Duodenal mucosa (tissue), 2 donors: ENCODE results near the gene CSNK2A3.

Experiments used
- H3K27ac ChIP-seq: one replicate; pipeline ENCODE4 v1.7.0; 2013; ENCODE audit warnings: low read depth, low read length
- H3K27me3 ChIP-seq, 2 donors: one replicate each; pipeline ENCODE4 v1.7.0; 2013; ENCODE audit warnings: low read length in 2 of 2, control low read depth in 1 of 2; ENCODE audit not compliant: insufficient read depth in 2 of 2, control insufficient read depth in 1 of 2
- H3K36me3 ChIP-seq, 2 donors: one replicate each; pipeline ENCODE4 v1.7.0; 2013; ENCODE audit warnings: low read length in 2 of 2, control low read depth in 1 of 2; ENCODE audit not compliant: insufficient read depth in 2 of 2, control insufficient read depth in 1 of 2
- H3K4me1 ChIP-seq, 2 donors: one replicate each; pipeline ENCODE4 v1.7.0; 2013; ENCODE audit warnings: low read length in 2 of 2, control low read depth in 1 of 2; ENCODE audit not compliant: insufficient read depth in 2 of 2, control insufficient read depth in 1 of 2
- H3K4me3 ChIP-seq, 2 donors: one replicate each; pipeline ENCODE4 v1.7.0; 2013; ENCODE audit warnings: low read length in 2 of 2, low read depth in 1 of 2
- H3K9ac ChIP-seq, 2 donors: one replicate each; pipeline ENCODE4 v1.7.0; 2013; ENCODE audit warnings: low read length in 2 of 2, low read depth in 1 of 2
- H3K9me3 ChIP-seq, 2 donors: one replicate each; pipeline ENCODE4 v1.7.0; 2013; ENCODE audit warnings: low read length in 2 of 2, control low read depth in 1 of 2; ENCODE audit not compliant: control insufficient read depth in 1 of 2

Gene CSNK2A3

DNA sequence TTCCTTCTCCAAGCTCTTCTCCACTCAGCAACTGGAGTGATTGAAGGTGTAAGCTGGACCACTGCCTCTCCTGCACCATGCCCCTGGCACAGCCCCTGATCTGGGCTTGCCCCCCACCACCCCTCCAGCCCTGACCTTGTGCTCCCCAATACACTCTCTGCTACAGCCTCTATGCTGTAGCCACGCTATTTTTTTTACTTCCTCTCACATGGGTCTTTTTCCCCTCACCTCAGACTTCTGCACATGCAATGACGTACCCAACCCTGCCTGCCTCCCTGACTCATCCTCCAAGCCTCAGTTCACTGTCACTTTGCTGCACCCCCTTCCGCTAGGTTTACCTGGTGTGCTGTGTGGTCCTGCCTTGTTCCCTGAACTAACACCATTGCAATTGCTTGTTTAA, 9.0 kb downstream of the CSNK2A3 start:
- no peaks in the 10 kb centered on the region for H3K4me1 ChIP-seq
- H3K36me3 ChIP-seq = no peaks in the 10 kb centered on the region
- peaks cover 0 to 4% of the 10 kb centered on the region in 2 donors for H3K27me3 ChIP-seq
- H3K9me3 ChIP-seq = no peaks in the 10 kb centered on the region
- H3K9ac ChIP-seq = no peak overlapping the region
- no peak overlapping the region for H3K4me3 ChIP-seq
- no peak overlapping the region for H3K27ac ChIP-seq

DNA sequence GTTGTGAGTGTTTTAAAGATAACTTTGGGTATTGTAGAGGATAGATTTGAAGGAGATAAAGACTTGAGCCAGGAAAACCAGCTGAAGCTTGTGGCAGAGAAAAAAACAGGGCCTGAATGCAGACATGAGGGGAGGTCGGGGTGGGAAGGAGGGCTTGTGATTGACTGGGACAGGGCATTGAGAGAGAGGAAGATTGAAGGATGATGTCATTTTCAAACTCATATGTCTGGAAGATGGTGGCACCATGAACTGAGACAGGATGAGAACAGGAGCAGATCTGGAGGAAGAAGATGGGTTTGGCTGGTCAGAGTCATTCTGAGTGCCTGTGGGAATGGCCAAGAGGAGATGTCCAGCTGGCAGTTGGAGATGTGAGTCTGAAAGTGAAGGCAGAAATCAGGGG, 14.7 kb downstream of the CSNK2A3 start:
- Histone ChIP-seq H3K9ac (no peak overlapping the region), H3K27ac (no peak overlapping the region), H3K36me3 (no peaks in the 10 kb centered on the region), H3K27me3 (no peaks in the 10 kb centered on the region), H3K9me3 (no peaks in the 10 kb centered on the region), H3K4me1 (no peaks in the 10 kb centered on the region), H3K4me3 (no peak overlapping the region)

DNA sequence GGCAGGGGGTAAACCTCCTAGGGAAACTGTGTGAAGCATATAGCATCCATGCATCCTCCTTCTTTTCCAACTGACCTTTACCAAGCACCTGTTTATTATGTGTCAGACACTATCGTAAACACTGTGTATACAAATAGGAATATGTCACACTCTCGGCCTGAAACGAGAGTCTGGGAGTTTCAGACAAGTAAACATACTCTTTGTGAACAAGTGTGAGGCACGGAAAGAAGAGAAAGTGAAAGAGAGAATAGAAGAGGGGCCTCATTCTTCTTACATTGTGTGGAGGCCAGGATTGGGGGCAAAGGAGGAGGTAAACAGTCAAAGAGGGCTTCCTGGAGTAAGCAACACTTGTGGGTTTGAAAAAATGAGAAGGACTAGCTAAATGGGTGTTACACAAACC, 16.4 kb downstream of the CSNK2A3 start:
- no peaks in the 10 kb centered on the region for H3K9me3 ChIP-seq
- H3K4me1 ChIP-seq = no peaks in the 10 kb centered on the region
- H3K9ac ChIP-seq = no peak overlapping the region
- H3K36me3 ChIP-seq = no peaks in the 10 kb centered on the region
- H3K27ac ChIP-seq = no peak overlapping the region
- H3K4me3 ChIP-seq = no peak overlapping the region
- H3K27me3 ChIP-seq = no peaks in the 10 kb centered on the region

DNA sequence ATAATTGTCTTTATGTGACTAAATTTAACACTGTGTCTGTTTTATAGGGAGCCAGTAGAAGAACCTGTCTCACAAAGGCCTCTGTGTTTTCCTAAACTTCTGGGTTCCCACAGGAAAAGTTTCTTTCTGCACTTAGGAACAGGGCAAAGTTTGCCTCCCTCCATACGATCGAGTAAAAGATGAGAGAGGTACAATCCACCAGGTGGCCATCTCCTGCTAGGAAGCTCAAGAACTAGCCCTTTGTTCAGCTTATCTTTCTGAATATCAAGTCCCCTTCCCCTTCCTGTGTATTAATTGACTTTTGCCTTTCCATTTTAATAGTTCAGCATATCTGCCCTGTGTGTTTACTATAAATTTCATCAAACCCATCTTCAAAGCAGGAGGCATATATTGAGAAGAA, 18.0 kb downstream of the CSNK2A3 start:
- Histone ChIP-seq H3K4me1 (no peaks in the 10 kb centered on the region), H3K4me3 (no peak overlapping the region), H3K36me3 (no peaks in the 10 kb centered on the region), H3K9ac (no peak overlapping the region), H3K27ac (no peak overlapping the region), H3K9me3 (no peaks in the 10 kb centered on the region), H3K27me3 (peaks cover 0 to 3% of the 10 kb centered on the region in 2 donors)

DNA sequence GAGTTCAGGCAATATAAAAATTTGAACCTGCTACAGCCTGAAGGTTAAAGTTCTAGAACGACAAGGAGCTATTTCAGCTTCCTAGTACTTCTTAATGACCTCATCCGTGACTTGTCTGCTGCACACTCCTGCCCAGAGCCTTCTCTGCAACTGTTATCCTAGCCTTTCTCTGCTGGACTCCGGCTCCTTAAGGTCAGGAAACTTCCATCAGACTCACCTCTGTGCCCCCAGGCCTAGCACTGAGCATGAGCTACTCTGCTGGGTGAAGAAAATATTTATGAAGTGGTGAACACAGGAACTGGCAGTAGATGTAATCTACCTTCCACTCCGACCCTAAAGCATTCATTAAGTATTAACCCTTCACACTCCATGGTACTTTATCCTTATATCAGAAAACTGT, 18.4 kb downstream of the CSNK2A3 start:
- H3K27me3 ChIP-seq = peaks cover 0 to 3% of the 10 kb centered on the region in 2 donors
- H3K9ac ChIP-seq = no peak overlapping the region
- no peaks in the 10 kb centered on the region for H3K36me3 ChIP-seq
- H3K9me3 ChIP-seq = no peaks in the 10 kb centered on the region
- H3K4me3 ChIP-seq = no peak overlapping the region
- H3K27ac ChIP-seq = no peak overlapping the region
- H3K4me1 ChIP-seq = no peaks in the 10 kb centered on the region

DNA sequence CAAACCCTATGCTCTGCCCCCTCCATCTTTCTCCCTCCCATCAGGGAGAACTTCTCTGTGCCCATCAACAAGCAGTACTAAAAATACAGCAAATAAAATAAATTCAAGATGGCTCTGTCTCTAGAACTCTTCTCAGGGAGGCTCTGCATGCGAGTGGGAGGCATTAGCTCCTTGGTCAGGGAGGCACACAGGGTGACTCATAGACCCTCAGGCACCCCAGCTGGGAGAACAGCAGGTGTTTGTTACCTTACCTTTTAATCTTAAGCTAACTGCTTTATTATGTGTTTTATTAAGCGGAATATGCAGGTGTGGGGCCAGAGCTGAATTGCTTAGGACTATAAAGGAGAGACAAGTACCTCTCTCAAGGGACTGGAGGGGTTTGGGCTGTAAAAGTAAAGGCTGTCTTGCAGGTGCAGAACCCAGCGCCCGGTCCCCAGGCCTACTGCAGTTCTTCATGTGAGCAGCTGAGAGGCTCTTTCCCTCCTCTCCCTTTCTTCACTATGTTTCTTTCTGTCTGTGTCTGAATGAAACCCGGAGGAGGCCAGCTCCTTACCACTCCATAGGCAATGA, 20.8 kb downstream of the CSNK2A3 start:
- no peaks in the 10 kb centered on the region for H3K9me3 ChIP-seq
- H3K36me3 ChIP-seq = no peaks in the 10 kb centered on the region
- H3K27me3 ChIP-seq = peaks cover 0 to 3% of the 10 kb centered on the region in 2 donors
- H3K4me1 ChIP-seq = no peaks in the 10 kb centered on the region
- no peak overlapping the region for H3K27ac ChIP-seq
- no peak overlapping the region for H3K9ac ChIP-seq
- no peak overlapping the region for H3K4me3 ChIP-seq

DNA sequence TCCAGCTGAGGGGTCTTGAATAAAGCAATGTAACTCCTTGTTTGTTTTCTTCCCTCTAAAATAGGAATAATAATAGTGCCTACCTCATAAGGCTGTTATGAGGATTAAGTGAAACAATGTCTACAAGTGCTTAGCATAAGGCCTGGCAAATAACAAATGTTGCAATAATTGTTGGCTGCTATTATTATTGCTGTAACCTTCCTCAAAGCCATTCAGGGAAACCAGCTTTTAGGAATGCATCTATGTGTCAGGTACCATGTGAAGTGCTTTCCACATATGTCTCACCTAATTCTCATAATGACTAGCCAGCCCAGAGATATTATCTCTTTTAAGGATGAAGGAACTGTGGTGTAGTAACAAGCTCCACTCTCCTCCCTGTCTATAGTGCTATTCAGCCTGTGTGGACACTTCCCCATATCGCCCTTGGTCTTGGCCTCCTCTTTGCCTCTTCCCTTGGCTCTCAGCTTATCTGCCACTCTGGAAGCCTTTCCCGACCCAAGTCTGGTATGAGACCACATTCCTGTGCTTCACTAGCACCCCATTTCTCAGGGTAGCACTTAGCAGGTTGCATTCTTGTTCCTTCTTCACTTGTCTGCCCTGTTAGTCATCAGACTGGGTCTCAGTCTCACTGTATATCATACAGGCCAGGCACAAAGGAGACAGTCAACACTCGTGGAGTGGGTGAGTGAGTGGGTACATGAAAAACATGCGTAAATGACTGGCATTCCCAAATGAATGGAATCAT, 23.8 kb downstream of the CSNK2A3 start:
- no peaks in the 10 kb centered on the region for H3K9me3 ChIP-seq
- H3K9ac ChIP-seq = no peak overlapping the region
- H3K4me1 ChIP-seq = no peaks in the 10 kb centered on the region
- H3K27me3 ChIP-seq = peaks cover 0 to 3% of the 10 kb centered on the region in 2 donors
- H3K4me3 ChIP-seq = no peak overlapping the region
- no peak overlapping the region for H3K27ac ChIP-seq
- no peaks in the 10 kb centered on the region for H3K36me3 ChIP-seq

DNA sequence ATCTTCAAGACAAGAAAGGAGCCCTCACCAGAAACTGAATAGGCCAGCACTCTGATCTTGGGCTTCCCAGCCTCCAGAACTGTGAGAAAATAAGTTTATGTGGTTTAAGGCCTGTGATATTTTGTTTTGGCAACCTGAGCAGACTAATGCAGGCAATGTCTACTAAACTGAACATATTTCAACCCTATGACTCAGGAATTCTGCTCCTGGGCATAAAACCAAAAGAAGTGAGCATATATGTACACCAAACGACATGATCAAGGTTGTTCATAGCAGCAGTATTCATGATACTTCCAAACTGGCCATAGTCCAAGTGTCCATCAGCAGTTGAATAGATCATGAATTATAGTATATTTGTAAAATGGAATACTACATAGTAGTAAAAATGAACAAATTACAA, 29.0 kb downstream of the CSNK2A3 start:
- H3K4me1 ChIP-seq = no peaks in the 10 kb centered on the region
- no peak overlapping the region for H3K9ac ChIP-seq
- H3K27ac ChIP-seq = no peak overlapping the region
- no peaks in the 10 kb centered on the region for H3K36me3 ChIP-seq
- H3K9me3 ChIP-seq = no peaks in the 10 kb centered on the region
- no peaks in the 10 kb centered on the region for H3K27me3 ChIP-seq
- H3K4me3 ChIP-seq = no peak overlapping the region

DNA sequence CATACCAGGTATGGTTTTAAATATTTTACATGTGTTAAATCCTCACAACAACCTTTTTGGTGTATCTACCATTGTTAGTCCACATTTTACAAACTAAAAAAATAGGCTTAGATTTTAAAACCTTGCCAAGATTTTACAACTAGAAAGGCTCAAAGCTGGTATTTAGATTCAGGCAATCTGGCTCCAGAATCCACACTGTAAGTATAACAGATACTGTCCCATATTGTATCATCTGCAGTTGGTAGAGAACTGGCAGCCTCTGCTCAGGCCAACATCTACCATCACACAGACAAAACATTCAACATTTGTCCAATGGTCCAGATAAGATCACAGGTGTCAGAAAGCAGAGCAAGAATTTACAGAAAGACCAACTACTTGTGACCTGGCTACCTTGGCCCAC, 30.9 kb downstream of the CSNK2A3 start:
- Histone ChIP-seq H3K9ac (no peak overlapping the region), H3K4me1 (no peaks in the 10 kb centered on the region), H3K27me3 (no peaks in the 10 kb centered on the region), H3K27ac (no peak overlapping the region), H3K4me3 (no peak overlapping the region), H3K36me3 (no peaks in the 10 kb centered on the region), H3K9me3 (no peaks in the 10 kb centered on the region)

DNA sequence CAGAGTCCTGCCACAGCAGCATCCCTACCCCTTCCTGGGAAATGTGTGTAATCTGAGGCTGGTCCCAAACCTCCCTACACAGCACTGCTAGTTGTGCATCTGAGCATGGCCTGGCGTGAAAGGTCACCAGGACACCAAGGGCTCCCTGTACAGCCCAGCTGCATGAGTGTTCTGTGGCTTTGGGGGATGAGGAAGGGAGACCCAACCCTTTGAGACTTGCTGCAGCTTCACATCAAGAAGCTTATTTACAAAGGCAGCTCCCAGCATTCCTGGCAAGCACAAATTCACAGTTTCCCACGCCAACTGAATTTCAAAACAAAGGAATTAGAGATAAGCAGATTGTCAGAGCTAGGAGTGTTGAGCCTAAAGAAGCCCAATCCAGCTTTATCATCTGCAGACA, 32.2 kb downstream of the CSNK2A3 start:
- no peak overlapping the region for H3K27ac ChIP-seq
- no peak overlapping the region for H3K9ac ChIP-seq
- H3K9me3 ChIP-seq = no peaks in the 10 kb centered on the region
- H3K4me3 ChIP-seq = no peak overlapping the region
- H3K4me1 ChIP-seq = no peaks in the 10 kb centered on the region
- no peaks in the 10 kb centered on the region for H3K36me3 ChIP-seq
- no peaks in the 10 kb centered on the region for H3K27me3 ChIP-seq
